ENCODE measurements around the gene KDSR. TPM values are rescaled to one million over a fixed set of nuclear protein-coding genes. Genes with fewer than 3 reads are reported as not detected.

KDSR gene
- total RNA-seq, 1 donor from 2014 or later: 118 TPM

GRCh38 chr18:63293935-63294334 lies 73.1 kb downstream of the KDSR start:
- intact Hi-C loops (cut with DNase I): no loop called here
- ATAC-seq: no peak
- no peak for DNase-seq (ENCODE audit: low spot score)

DNA sequence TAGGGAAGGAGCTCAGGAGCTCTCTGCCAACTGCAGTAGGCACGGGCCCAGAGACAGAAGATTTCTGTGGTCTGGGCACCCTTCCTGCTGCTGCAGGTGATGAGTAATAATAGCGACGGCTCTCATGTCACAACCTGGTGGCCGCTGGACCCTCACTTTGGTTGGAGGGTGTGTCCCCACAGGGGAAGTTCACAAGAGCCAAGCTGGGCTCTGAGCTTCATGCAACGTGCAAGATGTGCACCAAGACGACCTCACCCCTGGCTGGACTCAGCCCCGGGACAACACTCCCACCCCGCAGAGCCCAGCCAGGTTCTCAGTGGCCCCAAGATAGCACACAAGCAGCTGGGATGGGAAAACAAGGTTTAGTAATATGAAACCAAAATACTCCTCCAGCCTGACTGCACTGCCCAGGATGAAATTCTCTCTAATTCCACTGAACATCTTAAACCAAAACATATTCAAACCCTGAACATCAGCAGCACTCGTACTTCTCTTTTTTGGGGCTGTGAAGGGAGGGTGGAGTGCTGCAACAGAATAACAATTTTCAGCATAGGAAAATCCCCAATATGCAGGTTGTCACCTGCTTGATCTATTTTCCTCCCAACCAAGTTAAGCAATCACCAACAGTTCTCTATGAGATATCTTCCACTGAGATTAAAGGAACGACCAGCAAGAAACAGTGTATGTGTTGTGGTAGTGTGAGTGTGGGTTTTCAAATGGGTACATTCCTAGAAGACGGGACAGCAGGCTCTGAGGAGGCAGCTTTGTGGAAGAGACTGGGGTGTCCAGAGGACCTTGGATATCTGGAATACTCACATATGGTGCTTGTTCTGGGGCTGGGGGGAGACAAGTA lies 73.9 kb downstream of the KDSR start:
- DNase-seq (ENCODE audit: low spot score) (no peak), ATAC-seq (no peak)
- intact Hi-C loops (cut with DNase I): no loop called here

DNA sequence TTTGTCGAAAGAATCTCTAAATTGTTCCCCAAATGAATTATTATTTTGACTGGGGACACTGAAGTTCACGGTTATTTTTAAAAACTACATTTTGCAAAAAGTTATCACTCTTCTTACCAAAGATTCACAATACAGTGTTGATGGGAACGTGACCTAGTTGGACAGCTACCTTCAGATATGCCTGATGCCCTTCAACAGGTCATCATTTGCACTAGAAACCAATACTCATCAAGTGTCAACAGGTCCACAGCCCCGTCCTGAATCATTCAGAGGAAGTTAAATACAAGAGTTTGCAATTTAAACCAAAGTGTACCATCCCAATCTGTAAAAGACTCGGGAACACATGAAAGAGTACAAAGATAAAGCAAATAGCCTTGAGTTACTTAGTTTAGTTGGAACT lies 75.7 kb downstream of the KDSR start:
- DNase-seq (ENCODE audit: low spot score) (no peak), ATAC-seq (no peak)
- intact Hi-C loops (cut with DNase I): no loop called here

DNA sequence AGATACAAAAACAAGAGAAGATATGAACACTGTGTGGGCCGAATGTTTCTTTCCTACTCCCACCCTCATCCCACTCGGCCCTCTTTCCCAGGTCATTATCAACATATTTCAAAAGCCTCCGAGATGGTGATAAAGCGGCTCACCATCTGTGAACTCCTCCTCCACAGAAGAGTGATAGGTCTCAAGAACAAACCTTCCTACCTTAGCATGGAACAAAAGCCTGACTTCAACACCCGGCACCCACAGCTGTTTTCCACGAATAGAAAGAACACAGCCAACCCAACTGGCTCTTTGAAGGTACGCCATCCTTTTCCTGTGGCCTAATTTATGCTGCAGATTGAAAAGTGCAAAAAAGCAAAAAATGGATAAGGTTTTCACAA lies 76.2 kb downstream of the KDSR start:
- no peak for ATAC-seq
- no peak for DNase-seq (ENCODE audit: low spot score)
- intact Hi-C loops (cut with DNase I): no loop called here

DNA sequence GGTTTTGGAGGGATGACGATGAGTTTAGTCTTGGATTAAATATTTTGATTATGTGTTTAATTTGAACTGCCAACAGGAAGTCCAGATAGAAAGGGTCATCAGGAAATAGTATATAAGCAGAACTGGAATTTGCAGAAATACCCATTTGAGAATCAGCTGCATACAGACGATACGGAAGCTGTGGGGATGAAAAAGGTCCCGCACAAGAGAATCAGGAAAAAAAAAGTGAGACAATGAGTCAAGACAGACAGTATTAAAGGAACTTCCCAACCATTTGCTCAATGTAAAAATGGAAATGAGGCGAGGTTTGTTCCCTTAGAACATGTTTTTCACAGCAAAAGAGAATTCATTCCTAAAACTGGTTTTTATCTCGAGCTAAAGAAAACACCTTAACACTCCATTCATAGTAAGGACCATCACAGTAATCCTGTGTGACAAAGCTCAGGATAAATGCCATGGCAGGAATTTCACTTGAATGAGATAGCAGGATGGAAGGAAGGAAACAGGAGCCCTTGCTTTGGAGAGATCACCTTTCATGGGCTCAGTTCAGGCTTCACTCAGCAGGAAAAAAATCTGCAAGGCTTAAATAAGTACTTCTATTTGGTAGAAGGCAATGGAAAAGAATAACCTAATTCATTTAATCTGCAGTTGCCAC lies 76.7 kb downstream of the KDSR start:
- no peak for DNase-seq (ENCODE audit: low spot score)
- intact Hi-C loops (cut with DNase I): no loop called here
- ATAC-seq: no peak

DNA sequence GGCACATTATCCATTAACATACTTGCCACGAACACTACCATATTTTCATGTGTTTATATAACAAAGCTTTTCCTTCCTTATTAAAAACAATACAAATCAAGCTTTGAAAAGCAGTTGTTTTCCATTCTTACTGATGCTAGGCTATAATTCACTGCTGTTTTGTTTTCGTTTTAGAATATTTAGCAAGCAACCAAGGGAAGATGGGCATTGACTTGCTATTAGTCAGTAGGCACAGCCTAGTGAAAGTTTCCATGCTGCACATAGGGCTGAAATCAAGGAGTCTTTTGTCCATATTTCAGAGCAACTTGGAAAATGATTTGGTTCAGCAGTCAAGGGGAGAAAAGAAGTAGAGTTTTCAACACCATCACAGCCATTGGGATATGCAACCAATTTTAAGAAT lies 78.7 kb downstream of the KDSR start:
- intact Hi-C loops (cut with DNase I): no loop called here
- ATAC-seq: no peak
- no peak for DNase-seq (ENCODE audit: low spot score)

DNA sequence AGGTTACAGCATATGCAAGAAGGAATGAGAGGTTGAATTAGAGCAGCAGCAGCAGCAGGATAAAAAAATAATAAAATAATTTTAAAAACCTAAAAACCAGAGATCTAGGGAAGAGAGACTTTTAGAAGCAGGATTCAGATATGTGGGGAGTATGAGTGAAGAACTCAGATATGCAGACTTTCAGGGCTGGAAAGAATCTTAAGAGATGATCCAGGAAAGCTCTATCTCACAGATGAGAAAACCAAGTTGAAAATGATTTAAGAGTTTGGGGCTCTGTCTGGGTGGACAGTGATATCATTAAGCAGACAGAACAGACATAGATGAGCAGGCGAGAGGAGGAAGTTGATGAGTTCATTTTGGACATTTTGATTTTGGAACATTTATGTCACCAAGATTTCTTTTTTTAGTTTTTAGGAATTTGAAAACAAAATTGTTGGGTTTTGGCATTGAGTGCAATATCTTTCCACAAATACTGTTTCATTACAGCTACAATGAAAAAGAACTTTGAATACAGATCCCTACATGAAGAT lies 79.2 kb downstream of the KDSR start:
- DNase-seq (ENCODE audit: low spot score) (no peak), ATAC-seq (no peak)
- intact Hi-C loops (cut with DNase I): no loop called here

GRCh38 chr18:63286926-63287325 lies 80.1 kb downstream of the KDSR start:
- ATAC-seq: no peak
- no peak for DNase-seq (ENCODE audit: low spot score)
- intact Hi-C loops (cut with DNase I): no loop called here

DNA sequence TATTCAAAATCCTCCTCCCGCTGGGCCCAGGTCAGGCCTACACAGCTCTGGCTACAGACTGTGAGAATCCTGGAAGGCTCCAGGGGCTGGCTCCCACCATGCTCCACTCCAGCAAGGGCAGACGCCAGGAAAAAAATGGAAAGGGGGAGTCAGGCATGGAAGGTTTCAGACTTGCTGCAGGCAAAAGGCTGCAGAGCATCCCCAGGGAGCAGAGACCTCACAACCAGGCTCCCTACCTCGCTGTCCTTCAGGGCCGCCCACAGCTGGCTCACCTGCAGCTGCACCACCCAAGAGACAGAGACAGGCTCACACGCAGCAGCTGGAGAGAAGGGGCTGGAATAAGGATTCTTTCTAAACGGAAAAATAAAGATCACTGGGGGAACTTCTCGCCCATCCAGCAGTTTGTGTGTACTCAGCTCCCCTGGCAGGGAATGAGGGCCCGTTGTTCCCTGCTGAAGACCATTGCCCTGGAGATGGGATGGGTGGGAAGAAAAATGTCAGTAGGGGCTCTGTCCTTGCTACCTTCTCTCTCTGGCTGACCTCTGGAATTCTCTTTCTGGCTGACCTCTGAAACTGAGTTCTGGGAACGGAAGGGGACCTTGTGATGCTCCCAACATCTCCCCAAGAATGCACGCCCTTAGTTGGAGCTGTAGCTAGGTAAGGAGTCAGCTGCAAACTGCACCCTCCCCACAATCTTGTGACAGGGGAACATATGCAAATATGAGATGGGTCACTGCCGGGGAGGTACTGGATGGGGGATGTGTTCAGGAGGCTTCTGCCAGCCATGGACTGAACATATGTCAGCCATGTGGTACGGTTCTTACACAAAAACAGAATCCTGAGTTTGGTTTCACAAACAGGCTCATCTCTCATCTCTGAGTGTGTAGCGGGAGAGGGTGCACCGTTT lies 81.9 kb downstream of the KDSR start:
- intact Hi-C loops (cut with DNase I): no loop called here
- no peak for DNase-seq (ENCODE audit: low spot score)
- ATAC-seq: peak; percentile 35

GRCh38 chr18:63284173-63284799 lies 82.7 kb downstream of the KDSR start:
- intact Hi-C loops (cut with DNase I): no loop called here
- DNase-seq (ENCODE audit: low spot score) (no peak), ATAC-seq (peak; percentile 7)

DNA sequence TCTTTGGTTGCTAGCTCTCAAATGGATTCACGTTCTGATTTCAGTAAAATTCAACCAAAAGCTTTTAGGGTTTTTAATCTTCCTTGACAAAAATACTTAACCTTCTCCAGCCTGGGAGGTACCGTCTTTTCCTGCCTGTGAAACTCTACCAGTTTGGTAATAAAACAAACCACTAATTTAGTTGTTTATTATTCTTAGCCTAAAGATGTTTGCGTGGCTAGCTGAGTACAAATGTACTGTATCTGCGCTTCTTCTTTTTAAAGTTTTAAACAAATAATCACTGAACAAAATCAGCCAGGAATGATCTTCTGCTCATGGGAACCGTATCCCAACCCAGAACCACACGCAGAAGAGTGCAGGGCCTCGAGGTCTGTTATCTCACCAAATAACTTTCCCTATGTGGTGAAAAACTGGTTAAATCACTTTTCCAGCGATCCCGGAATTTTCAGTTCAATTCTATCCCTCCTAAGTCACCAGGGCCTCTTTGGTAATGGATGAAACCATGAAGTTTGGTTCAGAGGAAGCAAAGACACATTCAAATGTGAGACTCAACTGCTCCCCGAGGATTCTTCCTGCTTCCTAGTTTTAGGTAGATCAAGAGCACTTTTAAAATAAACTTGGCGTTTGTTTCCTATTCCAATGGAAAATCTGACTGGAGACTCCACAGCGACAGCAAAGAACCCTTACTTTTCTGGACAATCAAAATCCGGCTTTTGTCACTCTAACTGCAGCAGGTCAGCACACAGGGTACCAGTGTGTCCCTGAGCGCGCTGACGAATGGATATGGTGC lies 83.5 kb downstream of the KDSR start:
- intact Hi-C loops (cut with DNase I): no loop called here
- peak; percentile 13 for ATAC-seq
- DNase-seq (ENCODE audit: low spot score): no peak

DNA sequence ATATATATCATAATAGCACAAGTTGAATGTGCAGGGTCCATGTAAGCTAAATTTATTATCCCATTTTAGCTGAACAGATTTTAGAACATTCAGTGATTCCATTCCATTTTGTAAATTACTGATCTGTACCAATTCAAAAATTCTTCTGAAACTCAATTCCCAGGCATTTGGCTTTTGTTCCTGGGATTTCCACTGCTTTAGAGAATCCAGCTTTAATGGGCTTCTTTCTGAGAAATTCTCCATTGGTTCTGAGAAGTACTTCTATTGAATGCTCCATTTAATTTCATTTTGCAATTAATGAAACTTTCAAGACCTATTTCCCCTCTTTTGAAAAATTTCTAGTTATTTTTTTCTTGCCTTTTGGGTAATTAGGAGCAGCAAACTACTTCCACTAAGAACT lies 84.2 kb downstream of the KDSR start:
- ATAC-seq (no peak), DNase-seq (ENCODE audit: low spot score) (no peak)
- intact Hi-C loops (cut with DNase I): no loop called here

Other genes with a start within 250 kb of the KDSR start
- 47.3 TPM for gene BCL2, start 47.4 kb downstream of the KDSR start, total RNA-seq
- 60.4 TPM for gene VPS4B, start 55.3 kb upstream of the KDSR start, total RNA-seq
- not detected for gene SERPINB5, start 109.8 kb upstream of the KDSR start, total RNA-seq
- not detected for gene SERPINB12, start 175.2 kb upstream of the KDSR start, total RNA-seq
- not detected for gene SERPINB13, start 220.1 kb upstream of the KDSR start, total RNA-seq

Data from sciatic nerve (tissue), 2 donors.